ENCODE results near the gene SMARCC2.

Gene SMARCC2

GRCh38 chr12:56221757-56222530 lies 32.7 kb upstream of the SMARCC2 start, which contains the start of gene RNF41:
RNF41 (minus strand) TSS chr12:56221922; CDS start chr12:56214047, 7,875 bp downstream.
- TF ChIP-seq GATA3 (IDR thresholded peaks at IDR 0.05; ENCODE audit: low read depth, low read length) (no peak), GATA2 (IDR thresholded peaks at IDR 0.05; ENCODE audit: low read depth, low read length) (no peak)

GRCh38 chr12:56221232-56221756 lies 32.0 kb upstream of the SMARCC2 start:
- TF ChIP-seq GATA2 (IDR thresholded peaks at IDR 0.05; ENCODE audit: low read depth, low read length), result no peak

GRCh38 chr12:56220611-56221231 lies 31.4 kb upstream of the SMARCC2 start:
- no peak for TF ChIP-seq GATA2 (IDR thresholded peaks at IDR 0.05; ENCODE audit: low read depth, low read length)
- TF ChIP-seq GATA3 (IDR thresholded peaks at IDR 0.05; ENCODE audit: low read depth, low read length), result no peak

GRCh38 chr12:56219840-56220239 lies 30.6 kb upstream of the SMARCC2 start:
- TF ChIP-seq GATA3 (IDR thresholded peaks at IDR 0.05; ENCODE audit: low read depth, low read length) (no peak), GATA2 (IDR thresholded peaks at IDR 0.05; ENCODE audit: low read depth, low read length) (no peak)

- no peak for TF ChIP-seq GATA2 (IDR thresholded peaks at IDR 0.05; ENCODE audit: low read depth, low read length)
- TF ChIP-seq GATA3 (IDR thresholded peaks at IDR 0.05; ENCODE audit: low read depth, low read length), result no peak
These were observed 27.2 kb upstream of the SMARCC2 start for GRCh38 chr12:56216461-56216860.

GRCh38 chr12:56213878-56214277 lies 24.6 kb upstream of the SMARCC2 start:
- TF ChIP-seq GATA2 (IDR thresholded peaks at IDR 0.05; ENCODE audit: low read depth, low read length) (no peak), GATA3 (IDR thresholded peaks at IDR 0.05; ENCODE audit: low read depth, low read length) (no peak)

GRCh38 chr12:56212361-56212760 lies 23.1 kb upstream of the SMARCC2 start:
- TF ChIP-seq GATA3 (IDR thresholded peaks at IDR 0.05; ENCODE audit: low read depth, low read length) (no peak), GATA2 (IDR thresholded peaks at IDR 0.05; ENCODE audit: low read depth, low read length) (no peak)

- TF ChIP-seq GATA2 (IDR thresholded peaks at IDR 0.05; ENCODE audit: low read depth, low read length), result no peak
- no peak for TF ChIP-seq GATA3 (IDR thresholded peaks at IDR 0.05; ENCODE audit: low read depth, low read length)
These were observed 18.7 kb upstream of the SMARCC2 start for GRCh38 chr12:56208006-56208405.

- TF ChIP-seq GATA3 (IDR thresholded peaks at IDR 0.05; ENCODE audit: low read depth, low read length) (no peak), GATA2 (IDR thresholded peaks at IDR 0.05; ENCODE audit: low read depth, low read length) (no peak)
These were observed 17.3 kb upstream of the SMARCC2 start for GRCh38 chr12:56206452-56207166.

- TF ChIP-seq GATA3 (IDR thresholded peaks at IDR 0.05; ENCODE audit: low read depth, low read length) (no peak), GATA2 (IDR thresholded peaks at IDR 0.05; ENCODE audit: low read depth, low read length) (no peak)
These were observed 16.2 kb upstream of the SMARCC2 start for GRCh38 chr12:56205445-56205844.

- TF ChIP-seq GATA2 (IDR thresholded peaks at IDR 0.05; ENCODE audit: low read depth, low read length) (no peak), GATA3 (IDR thresholded peaks at IDR 0.05; ENCODE audit: low read depth, low read length) (no peak)
These were observed 15.0 kb upstream of the SMARCC2 start for GRCh38 chr12:56204275-56204674.

- TF ChIP-seq GATA2 (IDR thresholded peaks at IDR 0.05; ENCODE audit: low read depth, low read length) (no peak), GATA3 (IDR thresholded peaks at IDR 0.05; ENCODE audit: low read depth, low read length) (no peak)
These were observed 13.6 kb upstream of the SMARCC2 start for GRCh38 chr12:56202838-56203237.

- TF ChIP-seq GATA2 (IDR thresholded peaks at IDR 0.05; ENCODE audit: low read depth, low read length), result no peak
- TF ChIP-seq GATA3 (IDR thresholded peaks at IDR 0.05; ENCODE audit: low read depth, low read length), result no peak
These were observed 13.1 kb upstream of the SMARCC2 start for GRCh38 chr12:56202366-56202765.

- TF ChIP-seq GATA3 (IDR thresholded peaks at IDR 0.05; ENCODE audit: low read depth, low read length), result no peak
- no peak for TF ChIP-seq GATA2 (IDR thresholded peaks at IDR 0.05; ENCODE audit: low read depth, low read length)
These were observed 9.6 kb upstream of the SMARCC2 start for GRCh38 chr12:56198836-56199235.

All from SH-SY5Y (cell line).